GM08714 (cell line): ENCODE measurements around the gene ARRDC5.
"Not testable (repeated sequence)": the region's sequence is repeated elsewhere in the genome, so short reads cannot be mapped to it uniquely, and the experiment has no call there.

ENCODE experiments used
- H3K4me3 ChIP-seq: fragments of 200-500 bp; sonication (Bioruptor generic); 2 replicates; pipeline ENCODE4 v1.5.1; 2014; ENCODE audit warnings: mild to moderate bottlenecking, low read length, inconsistent platforms
- ZNF274 ChIP-seq: IDR thresholded peaks from 2 replicates; pipeline ENCODE4 v1.6.1; 2012; ENCODE audit warnings: mild to moderate bottlenecking, low read depth, low read length

Gene ARRDC5

DNA sequence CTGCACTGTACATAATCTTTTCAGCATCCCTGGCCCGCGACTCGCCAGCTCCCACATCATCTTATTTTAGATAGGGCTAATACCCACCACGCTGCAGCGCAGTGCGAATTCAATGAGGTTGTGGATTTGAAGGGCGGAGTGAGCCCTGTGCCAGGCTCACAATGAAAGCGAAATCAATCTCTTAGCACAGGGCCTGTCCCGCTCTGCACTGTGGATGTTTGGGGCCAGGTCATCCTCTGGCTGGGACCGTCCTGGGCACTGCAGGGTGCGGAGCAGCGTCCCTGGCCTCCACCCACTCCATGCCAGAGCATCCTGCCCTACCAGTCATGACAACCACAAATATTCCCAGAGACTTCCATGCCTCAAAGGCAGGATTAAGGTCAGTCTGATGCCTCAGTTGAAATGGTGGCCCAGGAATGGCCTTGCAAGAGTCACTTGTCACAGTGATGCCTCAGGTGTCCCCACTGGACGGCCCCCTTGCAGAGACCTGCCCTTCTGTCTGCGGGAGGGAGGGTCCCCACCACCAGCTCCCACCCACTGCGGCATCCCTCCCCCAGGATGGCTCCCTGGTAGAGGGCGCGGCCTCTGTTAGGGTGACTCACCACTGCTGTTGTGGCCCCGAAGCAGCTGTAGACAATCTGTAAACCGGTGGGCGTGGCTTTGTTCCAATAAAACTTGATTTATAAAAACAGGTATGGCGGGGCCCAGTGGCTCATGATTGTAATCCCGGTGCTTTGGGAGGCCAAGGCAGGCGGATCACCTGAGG, 12.2 kb upstream of the ARRDC5 start:
- H3K4me3 ChIP-seq, result peak overlapping the region; percentile 59; the same call in 1 of the 2 replicates
- TF ChIP-seq ZNF274, result no peak

DNA sequence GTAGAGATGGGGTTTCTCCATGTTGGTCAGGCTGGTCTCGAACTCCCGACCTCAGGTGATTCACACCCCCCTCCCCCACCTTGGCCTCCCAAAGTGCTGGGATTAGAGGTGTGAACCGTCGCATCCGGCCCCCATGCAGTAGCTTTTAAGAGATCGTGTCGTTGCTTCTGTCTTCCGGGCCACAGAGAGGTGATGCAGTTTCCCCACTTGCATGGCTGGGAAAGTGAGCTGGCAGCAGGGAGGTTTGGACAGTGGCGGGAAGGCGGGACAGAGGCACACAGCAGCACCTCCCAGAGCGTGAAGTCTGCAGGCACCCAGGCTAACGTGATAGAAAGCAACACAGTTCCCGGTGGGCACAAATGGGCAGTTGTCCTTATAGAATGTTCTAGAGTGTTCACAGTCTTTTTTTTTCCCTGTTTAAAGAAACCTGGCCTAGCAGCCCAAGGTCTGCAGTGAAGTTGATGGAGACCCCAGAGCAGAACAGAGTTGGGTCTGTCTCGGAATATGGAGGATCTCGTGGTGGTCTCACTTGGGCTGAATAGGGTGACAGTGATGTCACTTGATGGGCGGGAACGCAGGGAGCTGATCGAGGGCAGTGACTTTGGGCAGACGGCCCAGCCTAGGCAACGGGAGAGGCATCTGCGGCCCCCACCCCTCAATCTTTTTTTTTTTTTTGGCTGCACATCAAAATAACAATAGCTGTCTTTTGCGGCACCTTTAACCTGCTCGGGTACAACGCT, 11.5 kb upstream of the ARRDC5 start:
- no peak for TF ChIP-seq ZNF274
- H3K4me3 ChIP-seq, result peak overlapping the region; percentile 59; the same call in 1 of the 2 replicates

DNA sequence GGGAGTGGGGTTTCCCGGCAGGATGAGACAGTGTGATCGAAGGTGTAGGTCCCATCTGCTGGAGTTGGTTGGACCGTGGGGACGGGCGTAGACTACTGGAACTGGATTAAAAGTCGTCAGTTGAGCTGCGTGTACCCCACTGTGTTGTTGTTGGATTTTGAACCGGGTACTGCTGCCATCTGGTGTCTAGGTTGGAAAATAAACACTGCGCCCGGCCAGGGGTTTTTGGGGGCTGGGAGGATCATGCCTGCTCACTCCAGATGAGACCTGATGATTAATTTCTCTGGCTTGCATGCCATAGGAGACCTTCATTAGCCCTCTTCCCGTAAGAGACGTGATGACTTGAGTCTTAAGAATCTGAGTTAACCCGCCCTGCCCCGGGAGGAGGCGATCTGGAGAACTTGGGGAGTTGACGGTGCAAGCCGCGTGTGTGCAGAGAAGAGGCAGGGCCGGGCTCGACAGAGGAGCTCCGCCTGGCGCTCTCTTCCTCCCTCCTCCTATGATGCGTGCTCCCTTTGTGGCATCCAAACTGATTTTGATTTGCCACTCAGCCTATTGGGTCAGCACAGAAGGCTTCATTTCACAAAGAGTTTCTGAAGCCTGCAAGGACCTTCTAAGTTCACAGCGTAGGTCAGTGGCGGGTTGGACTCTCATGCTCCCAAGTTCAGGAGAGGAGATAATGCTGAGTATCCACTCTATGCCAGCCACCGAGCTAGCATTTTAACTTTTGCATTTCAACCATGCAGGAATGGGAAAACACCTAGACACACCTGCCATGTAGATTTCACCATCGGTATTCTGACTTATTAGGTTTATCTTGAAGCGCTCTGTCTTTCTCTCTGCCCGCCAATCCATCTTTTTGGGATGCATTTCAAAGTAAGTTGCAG, 9.3 kb upstream of the ARRDC5 start:
- no peak for TF ChIP-seq ZNF274
- H3K4me3 ChIP-seq, result peak overlapping the region; percentile 83

DNA sequence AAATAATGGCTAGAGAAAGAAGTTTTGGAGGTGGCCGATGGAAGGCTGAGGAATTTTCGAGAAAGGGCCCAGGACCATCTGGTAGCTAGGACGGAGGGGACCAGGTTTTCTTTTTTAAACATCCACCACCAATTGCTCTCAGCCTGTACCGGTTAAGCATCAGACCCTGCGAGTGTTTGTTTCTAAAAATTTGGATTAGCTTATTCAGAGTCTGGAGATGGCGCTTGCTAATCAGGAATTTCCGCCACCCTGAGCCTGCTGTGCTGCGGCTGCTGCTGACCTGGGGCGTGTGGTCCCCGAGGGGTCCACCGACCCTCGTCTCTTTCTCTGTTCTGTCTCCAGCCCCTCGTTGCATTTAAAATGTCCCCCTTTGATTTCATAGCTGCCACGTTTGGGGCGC, 8.6 kb upstream of the ARRDC5 start:
- no peak for TF ChIP-seq ZNF274

DNA sequence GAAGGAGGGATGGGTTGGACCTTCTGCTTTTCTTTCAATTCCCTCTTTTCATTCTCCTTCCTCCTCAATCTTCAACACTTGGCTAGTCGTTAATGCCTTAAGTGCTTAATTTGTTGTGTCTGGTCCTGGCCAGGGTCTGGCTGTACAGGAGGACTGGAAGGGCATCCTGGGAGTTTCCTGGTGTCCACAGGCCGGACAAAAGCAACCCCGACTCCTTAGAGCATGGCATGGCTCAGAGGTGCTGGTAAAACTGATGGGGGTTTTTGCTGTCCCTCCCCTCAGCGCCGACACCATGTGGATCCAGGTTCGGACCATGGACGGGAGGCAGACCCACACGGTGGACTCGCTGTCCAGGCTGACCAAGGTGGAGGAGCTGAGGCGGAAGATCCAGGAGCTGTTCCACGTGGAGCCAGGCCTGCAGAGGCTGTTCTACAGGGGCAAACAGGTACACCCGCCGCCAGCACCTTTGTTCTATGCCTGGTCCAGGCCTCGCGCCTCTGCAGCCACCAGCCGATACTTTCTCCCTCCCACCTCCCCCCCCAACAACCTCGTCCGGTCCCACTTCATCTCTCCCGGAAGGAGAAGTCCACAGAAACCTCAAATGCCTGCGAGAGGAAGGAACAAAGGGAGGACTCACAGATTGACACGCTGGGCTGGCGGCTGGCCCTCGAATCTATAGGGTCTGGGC, 8.0 kb upstream of the ARRDC5 start:
- no peak for TF ChIP-seq ZNF274
- peak overlapping the region; percentile 83 for H3K4me3 ChIP-seq

More for the DNA sequence above, 8.6 kb upstream of the ARRDC5 start:
- H3K4me3 ChIP-seq, result peak overlapping the region; percentile 83

DNA sequence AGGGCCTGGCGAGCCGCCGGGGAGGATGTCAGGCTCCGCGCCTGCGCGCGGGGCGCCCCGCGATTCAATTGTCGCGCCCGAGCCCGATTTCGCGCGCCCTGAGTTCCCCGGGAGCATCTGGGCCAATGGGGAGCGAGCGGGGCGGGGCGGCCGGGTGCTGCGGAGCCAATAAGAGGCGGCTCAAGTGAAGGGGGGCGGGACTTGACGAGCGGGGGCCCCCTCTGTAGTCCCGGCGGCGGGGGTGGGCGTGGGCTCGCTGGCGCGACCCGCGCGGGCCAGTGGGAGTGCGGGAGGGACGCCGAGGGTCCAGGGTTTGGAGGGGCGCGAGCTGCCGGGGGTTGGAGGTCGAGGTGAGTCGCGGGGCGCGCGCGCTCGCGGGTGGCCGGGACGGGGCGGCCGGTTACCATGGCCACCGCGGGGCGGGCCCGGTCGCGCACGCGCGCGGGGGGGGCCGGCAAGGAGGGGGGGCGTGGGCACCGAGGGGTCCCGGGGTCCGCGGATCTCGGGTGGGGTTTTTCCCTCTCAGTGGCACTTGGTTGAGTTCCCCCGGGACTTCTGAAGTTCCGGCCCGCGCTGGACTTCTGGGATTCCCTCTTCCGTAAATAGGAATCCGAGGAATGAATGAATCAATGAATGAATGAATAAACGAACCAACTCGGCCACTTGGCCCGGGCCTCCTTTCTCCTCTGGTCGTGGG, 7.3 kb upstream of the ARRDC5 start:
- TF ChIP-seq ZNF274, result no peak
- H3K4me3 ChIP-seq, result peak overlapping the region; percentile 84

DNA sequence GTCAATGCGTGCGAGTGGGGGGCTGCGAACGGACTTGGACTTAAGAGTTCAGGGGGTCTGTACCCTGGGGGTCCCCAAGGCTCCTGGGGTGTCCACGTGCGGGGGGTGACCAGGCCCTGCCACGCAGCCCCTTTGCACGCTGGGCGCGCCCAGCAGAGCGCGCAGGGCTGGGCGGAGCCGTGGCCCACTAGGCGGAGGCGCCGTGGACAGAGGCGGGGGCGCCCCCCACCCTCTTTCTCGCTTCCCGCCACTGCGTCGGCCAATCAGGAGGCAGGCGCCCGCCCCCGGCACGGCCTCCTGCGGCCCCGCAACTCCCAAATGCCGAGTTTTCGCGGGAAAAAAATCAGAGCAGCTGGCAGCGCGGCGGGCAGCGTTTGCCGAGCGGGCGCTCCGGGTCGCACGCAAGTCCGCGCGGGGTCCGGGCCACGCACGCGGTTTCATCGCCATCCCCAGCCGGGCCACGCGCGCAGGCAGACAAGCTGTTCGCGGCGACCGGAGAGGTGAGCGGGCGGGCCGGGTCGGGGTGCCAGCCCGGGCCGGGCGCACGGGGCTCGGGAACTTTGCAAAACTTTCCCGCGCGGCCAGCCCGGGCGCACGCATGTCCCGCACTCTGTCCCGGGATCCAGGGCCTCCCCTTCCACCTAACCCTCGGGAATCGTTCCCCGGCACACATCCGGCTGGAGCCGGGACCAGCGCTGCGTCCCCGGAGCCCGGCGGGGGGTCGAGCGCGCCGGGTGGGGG, 6.6 kb upstream of the ARRDC5 start, which contains the start of gene UHRF1:
Gene UHRF1 (plus strand): TSS at position 346 of the 741 bp plus-strand sequence. CDS start 1,385 bp downstream, outside the sequence.
- no peak for TF ChIP-seq ZNF274
- H3K4me3 ChIP-seq, result peak within 1 kb of the TSS; percentile 84

DNA sequence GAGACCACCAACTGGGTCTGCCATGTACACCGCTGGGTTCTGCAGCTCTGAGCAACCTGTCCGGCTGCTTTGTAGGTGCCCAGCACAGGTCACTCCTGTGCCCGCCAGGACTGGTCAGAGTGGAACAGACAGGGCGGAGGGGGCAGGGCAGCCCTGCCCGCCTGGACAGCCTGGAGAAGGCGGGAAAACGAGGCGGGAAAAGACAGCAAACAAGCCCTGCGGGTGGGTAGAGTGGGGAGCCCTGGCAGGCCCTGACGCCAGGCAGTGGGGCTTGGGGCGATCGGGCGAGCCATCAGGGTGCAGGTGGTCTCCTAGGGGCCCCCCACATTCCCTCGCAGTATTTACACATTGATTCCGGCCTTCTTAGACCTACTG, 6.1 kb upstream of the ARRDC5 start:
- H3K4me3 ChIP-seq, result no peak overlapping the region; the same call in 1 of the 2 replicates
- no peak for TF ChIP-seq ZNF274

DNA sequence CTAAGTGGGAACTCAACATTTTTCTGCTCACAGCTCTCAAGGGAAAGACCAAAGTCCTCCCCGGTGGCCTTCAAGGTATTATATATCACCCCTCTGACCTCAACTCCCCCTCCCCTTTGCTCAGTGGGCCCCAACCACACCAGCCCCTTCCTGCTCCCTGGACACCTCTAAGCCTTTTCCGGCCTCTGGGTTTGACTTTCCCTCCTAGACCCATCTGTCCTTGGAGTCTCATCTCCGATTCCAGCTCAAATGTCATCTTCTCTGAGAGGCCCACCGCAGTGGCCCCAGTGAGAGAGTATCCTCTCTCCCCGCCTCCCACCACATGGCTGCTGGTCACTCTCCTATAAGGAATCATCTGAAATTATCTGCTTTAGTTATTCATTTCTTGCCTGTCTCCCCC, 5.7 kb upstream of the ARRDC5 start:
- no peak overlapping the region for H3K4me3 ChIP-seq
- TF ChIP-seq ZNF274, result no peak

DNA sequence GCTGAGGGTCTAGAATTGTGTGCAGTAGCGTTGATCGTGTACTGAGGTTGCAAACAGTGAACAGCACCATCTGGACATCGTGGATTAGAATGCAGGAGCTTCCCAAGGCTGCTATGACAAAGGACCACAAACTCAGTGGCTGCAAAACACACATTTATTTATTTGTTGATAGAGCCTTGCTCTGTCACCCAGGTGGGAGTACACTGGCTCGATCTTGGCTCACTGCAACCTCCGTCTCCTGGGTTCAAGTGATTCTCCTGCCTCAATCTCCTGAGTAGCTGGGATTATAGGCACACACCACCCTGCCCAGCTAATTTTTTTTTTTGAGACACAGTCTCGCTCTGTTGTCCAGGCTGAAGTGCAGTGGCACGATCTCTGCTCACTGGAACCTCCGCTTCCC, 4.3 kb upstream of the ARRDC5 start:
- TF ChIP-seq ZNF274, result no peak
- no peak overlapping the region for H3K4me3 ChIP-seq

DNA sequence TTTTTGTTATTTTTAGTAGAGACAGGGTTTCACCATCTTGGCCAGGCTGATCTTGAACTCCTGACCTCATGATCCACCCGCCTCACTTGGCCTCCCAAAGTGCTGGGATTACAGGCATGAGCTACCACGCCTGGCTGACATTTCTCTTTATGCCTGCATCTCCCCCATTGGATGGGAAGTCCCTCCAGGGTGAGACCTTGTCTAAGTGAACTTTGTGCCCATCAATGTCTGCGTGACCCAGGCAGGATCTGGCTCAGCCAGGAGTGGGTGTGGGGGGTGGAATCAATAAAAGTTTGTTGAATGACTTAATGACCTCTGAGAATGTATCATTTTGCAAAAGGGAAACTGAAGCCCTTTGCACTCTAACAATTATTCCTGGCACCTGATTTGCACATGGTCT, 1.8 kb upstream of the ARRDC5 start:
- H3K4me3 ChIP-seq, result no peak overlapping the region
- TF ChIP-seq ZNF274, result no peak

DNA sequence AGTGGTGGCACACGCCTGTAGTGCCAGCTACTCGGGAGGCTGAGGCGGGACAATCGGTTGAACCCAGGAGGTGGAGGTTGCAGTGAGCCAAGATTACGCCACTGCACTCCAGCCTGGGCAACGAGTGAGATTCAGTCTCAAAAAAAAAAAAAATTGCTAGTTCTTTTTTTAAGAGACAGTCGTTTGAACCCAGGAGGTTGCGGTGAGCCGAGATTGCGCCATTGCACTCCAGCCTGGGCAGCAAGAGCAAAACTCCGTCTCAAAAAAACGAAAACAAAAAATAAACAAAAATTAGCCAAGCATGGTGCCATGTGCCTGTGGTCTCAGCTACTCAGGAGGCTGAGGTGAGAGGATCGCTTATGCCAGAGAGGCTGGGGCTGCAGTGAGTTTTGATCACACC, 1.8 kb downstream of the ARRDC5 start:
- H3K4me3 ChIP-seq, result not testable (repeated sequence)

DNA sequence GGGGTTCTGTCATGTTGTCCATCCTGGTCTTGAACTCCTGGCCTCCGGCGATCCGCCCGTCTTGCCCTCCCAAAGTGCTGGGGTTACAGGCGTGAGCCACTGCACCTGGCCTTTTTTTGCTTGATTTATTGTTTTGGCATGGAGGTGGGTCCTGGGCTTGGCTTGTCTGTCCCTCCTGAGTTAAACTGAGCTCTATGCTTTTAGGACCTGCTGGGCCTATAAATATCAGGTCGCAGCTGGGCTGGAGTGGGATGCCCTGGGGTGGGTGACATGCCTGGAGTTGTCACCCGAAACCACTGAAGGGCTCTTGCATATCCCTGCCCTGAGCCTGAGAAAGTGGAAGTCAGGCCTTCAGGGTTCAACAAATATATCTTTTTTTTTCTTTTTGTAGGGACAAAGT, 5.5 kb downstream of the ARRDC5 start:
- no peak for TF ChIP-seq ZNF274
- no peak overlapping the region for H3K4me3 ChIP-seq
